GM19043 (cell line): Measurements from ENCODE around the gene GIMAP7.

Experiments
- ATAC-seq: cut with Tn5 transposase; IDR thresholded peaks from one replicate; pipeline ENCODE4 v1.9.1; 2021; ENCODE audit warnings: low read depth; ENCODE audit not compliant: unreplicated experiment

GIMAP7 gene

DNA sequence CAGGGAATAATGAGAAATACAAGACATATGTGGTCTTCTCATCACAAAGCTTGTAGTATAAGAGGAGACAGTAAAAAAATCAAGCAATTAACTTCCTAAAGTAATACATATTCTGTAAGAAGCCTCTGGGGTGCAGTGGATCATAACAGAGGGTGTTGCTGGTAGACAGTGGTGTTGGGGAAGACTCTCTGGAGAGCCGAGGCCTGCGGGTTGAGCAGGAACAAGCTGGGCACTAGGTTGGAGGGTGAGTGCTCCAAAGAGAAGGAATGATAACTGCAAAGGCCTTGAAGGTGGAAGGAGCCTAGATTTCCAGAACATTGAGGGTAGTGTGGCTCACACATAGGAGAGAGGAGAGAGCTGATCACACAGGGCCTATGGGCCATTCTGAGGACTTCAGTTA lies 54.0 kb downstream of the GIMAP7 start:
- no peak for ATAC-seq

DNA sequence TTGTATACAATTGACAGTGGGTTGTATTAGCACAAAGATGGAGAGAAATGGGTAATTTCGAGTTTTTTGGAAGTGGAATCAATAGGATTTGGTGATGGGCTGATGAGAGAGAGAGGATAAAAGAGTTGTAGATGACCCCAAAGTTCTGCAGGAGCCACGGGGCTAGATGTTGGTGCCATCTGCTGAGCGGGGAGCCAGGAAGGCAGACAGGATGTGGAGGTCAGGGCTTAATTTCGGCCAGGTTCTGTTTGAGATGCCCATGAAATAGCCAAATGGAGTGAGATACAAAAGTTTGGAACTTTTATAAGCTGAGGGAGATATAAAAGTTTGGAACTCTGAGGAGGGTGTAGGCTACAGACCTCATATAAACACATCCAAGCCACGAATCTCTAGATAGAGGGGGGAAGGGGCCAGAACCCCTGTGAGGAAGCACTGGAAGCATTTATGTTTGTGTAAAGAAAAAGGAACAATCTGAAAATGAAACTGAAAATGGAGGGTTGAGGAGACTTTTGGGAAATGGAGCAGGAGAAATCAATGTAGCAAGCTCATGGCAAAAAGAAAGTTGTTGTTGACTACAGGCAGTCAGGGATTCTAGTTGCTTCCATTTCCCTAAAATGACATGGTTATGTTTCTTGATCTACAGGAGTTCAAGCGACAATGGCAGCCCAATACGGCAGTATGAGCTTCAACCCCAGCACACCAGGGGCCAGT lies 54.7 kb downstream of the GIMAP7 start:
- no peak for ATAC-seq
